Right atrium auricular region (tissue), 2 donors: ENCODE measurements around the gene MLYCD. TPM values are rescaled to one million over a fixed set of nuclear protein-coding genes. Genes with fewer than 3 reads are reported as not detected.

Experiments used
- DNase-seq: peaks from one replicate; pipeline ENCODE4 v3.0.0-alpha.2; 2019; ENCODE audit warnings: low spot score
- H3K27ac ChIP-seq, 2 donors: fragments of 200-600 bp; sonication (generic); 1 replicate in 1 of 2; 2 replicates in 1 of 2; pipeline ENCODE4 v1.5.1; 2016 to 2019
- H3K27me3 ChIP-seq, 2 donors: fragments of 200-600 bp; sonication (generic); one replicate each; pipeline versions ENCODE4 v1.5.1 to v1.6.0; 2017 to 2019
- H3K36me3 ChIP-seq: fragments of 200-600 bp; sonication (generic); one replicate; pipeline ENCODE4 v1.5.1; 2016
- H3K4me1 ChIP-seq, 2 donors: fragments of 200-600 bp; sonication (generic); one replicate each; pipeline versions ENCODE4 v1.5.1 to v1.6.0; 2017 to 2019
- H3K4me3 ChIP-seq, 2 donors: fragments of 200-600 bp; sonication (generic); 1 replicate in 1 of 2; 2 replicates in 1 of 2; pipeline ENCODE4 v1.5.1; 2017 to 2019; ENCODE audit warnings: mild to moderate bottlenecking in 1 of 2, moderate library complexity in 1 of 2
- H3K9me3 ChIP-seq, 2 donors: fragments of 200-600 bp; sonication (generic); one replicate each; pipeline ENCODE4 v1.5.1; 2019
- CTCF ChIP-seq, 2 donors: fragments of 200-600 bp; sonication (generic); IDR thresholded peaks; one replicate each; pipeline ENCODE4 v1.5.1; 2019; ENCODE audit warnings: antibody characterized with exemption in 2 of 2
- total RNA-seq, 2 donors: library from RNA; depleted of rRNA; stranded (reverse); fragments of >200 nt; gene quantifications; one replicate each; pipeline ENCODE4 v1.1.0, GENCODE V29; 2016

Gene MLYCD
- total RNA-seq, 2 donors from 2014 or later = 22.0 to 37.0 TPM

GRCh38 chr16:83907111-83907510 lies 8.2 kb downstream of the MLYCD start:
- DNase-seq = no peak

GRCh38 chr16:83907631-83908250 lies 8.8 kb downstream of the MLYCD start:
- no peaks in the 10 kb centered on the region for H3K9me3 ChIP-seq
- no peak for TF ChIP-seq CTCF (IDR thresholded peaks at IDR 0.05)
- H3K4me1 ChIP-seq = peaks cover 0 to 54% of the 10 kb centered on the region in 2 donors
- no peaks in the 10 kb centered on the region for H3K27me3 ChIP-seq
- H3K36me3 ChIP-seq = peaks cover 52% of the 10 kb centered on the region
- no peak for DNase-seq
- peak overlapping the region in 1 of 2 donors; percentile 50 for H3K27ac ChIP-seq
- H3K4me3 ChIP-seq = no peak overlapping the region

More at GRCh38 chr16:83907111-83907510, 8.2 kb downstream of the MLYCD start:
- peak overlapping the region in 1 of 2 donors; percentile 50 for H3K27ac ChIP-seq
- peaks cover 0 to 52% of the 10 kb centered on the region in 2 donors for H3K4me1 ChIP-seq
- H3K4me3 ChIP-seq = no peak overlapping the region
- TF ChIP-seq CTCF (IDR thresholded peaks at IDR 0.05) = no peak
- H3K27me3 ChIP-seq = no peaks in the 10 kb centered on the region
- no peaks in the 10 kb centered on the region for H3K9me3 ChIP-seq
- H3K36me3 ChIP-seq = peaks cover 46% of the 10 kb centered on the region

- Histone ChIP-seq H3K9me3 (no peaks in the 10 kb centered on the region), H3K4me3 (no peak overlapping the region), H3K36me3 (peaks cover 55% of the 10 kb centered on the region), H3K27ac (no peak overlapping the region), H3K27me3 (no peaks in the 10 kb centered on the region), H3K4me1 (peaks cover 0 to 52% of the 10 kb centered on the region in 2 donors)
- DNase-seq = no peak
- TF ChIP-seq CTCF (IDR thresholded peaks at IDR 0.05) = no peak
These were observed 9.9 kb downstream of the MLYCD start for GRCh38 chr16:83908798-83909197.

GRCh38 chr16:83911290-83911689 lies 12.4 kb downstream of the MLYCD start:
- peaks cover 77% of the 10 kb centered on the region for H3K36me3 ChIP-seq
- no peak for TF ChIP-seq CTCF (IDR thresholded peaks at IDR 0.05)
- DNase-seq = no peak

GRCh38 chr16:83912519-83913244 lies 13.8 kb downstream of the MLYCD start:
- Histone ChIP-seq H3K27ac (peak overlapping the region; percentile 75 to 88), H3K36me3 (peaks cover 75% of the 10 kb centered on the region), H3K9me3 (no peaks in the 10 kb centered on the region), H3K4me3 (no peak overlapping the region), H3K4me1 (peaks cover 0 to 17% of the 10 kb centered on the region in 2 donors), H3K27me3 (no peaks in the 10 kb centered on the region)
- no peak for DNase-seq
- TF ChIP-seq CTCF (IDR thresholded peaks at IDR 0.05) = no peak

More at GRCh38 chr16:83911290-83911689, 12.4 kb downstream of the MLYCD start:
- Histone ChIP-seq H3K4me3 (no peak overlapping the region), H3K9me3 (no peaks in the 10 kb centered on the region), H3K4me1 (peaks cover 0 to 28% of the 10 kb centered on the region in 2 donors), H3K27ac (no peak overlapping the region), H3K27me3 (no peaks in the 10 kb centered on the region)
